GM12891 (cell line): ENCODE results near the gene PCSK6.

ENCODE experiments used
- POLR2A ChIP-seq: IDR thresholded peaks from 2 replicates; pipeline ENCODE4 v1.6.1; 2011; ENCODE audit warnings: low read depth, low read length, control low read depth
- POLR2AphosphoS5 ChIP-seq: IDR thresholded peaks from 2 replicates; pipeline ENCODE4 v1.6.1; 2011; ENCODE audit warnings: low read depth, low read length, control low read depth
- TAF1 ChIP-seq: IDR thresholded peaks from 2 replicates; pipeline ENCODE4 v1.6.1; 2011; ENCODE audit warnings: low read depth, low read length, control low read depth

DNA sequence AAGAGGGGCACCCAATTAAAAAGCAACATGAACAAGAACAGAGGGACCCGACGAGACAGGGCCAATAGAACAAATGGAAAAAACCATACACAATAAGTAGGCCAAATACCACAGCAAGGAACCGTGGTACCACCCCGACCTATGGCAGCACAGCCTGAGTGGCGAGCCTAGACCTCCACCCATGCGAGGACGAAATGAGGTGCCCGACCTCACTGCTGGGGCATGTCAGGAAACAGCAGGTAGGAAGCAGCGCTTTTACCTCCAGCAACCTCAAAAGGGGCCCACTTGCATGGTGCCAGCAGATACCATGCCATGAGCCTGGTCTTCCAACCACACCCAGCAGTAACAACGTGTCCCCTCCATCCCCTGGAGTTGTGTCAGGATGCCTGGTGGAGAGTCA is 77.9 kb downstream of the PCSK6 start:
- no peak for TF ChIP-seq POLR2A
- TF ChIP-seq POLR2AphosphoS5: no peak
- no peak for TF ChIP-seq TAF1
